Glutamatergic neuron (in vitro differentiated cells): ENCODE measurements around the gene SAMD8. TPM values are rescaled to one million over a fixed set of nuclear protein-coding genes. Genes with fewer than 3 reads are reported as not detected.

ENCODE experiments used
- DNase-seq: peaks from one replicate; pipeline ENCODE4 v3.0.0; 2022
- H3K27ac Mint-ChIP-seq: one replicate; pipeline ENCODE4 v1.8.0; 2020; ENCODE audit warnings: mild to moderate bottlenecking, mixed read lengths, inconsistent platforms; ENCODE audit not compliant: unreplicated experiment
- H3K27me3 Mint-ChIP-seq: one replicate; pipeline ENCODE4 v1.8.0; 2020; ENCODE audit warnings: mild to moderate bottlenecking, moderate library complexity, mixed read lengths, inconsistent platforms; ENCODE audit not compliant: unreplicated experiment
- H3K36me3 Mint-ChIP-seq: one replicate; pipeline ENCODE4 v1.8.0; 2020; ENCODE audit warnings: mild to moderate bottlenecking, mixed read lengths, inconsistent platforms; ENCODE audit not compliant: unreplicated experiment
- H3K4me1 Mint-ChIP-seq: one replicate; pipeline ENCODE4 v1.8.0; 2020; ENCODE audit warnings: mild to moderate bottlenecking, low read depth, mixed read lengths, inconsistent platforms; ENCODE audit not compliant: unreplicated experiment
- H3K4me3 Mint-ChIP-seq: one replicate; pipeline ENCODE4 v1.8.0; 2020; ENCODE audit warnings: mild to moderate bottlenecking, mixed read lengths, inconsistent platforms; ENCODE audit not compliant: unreplicated experiment
- H3K9me3 Mint-ChIP-seq: one replicate; pipeline ENCODE4 v1.8.0; 2020; ENCODE audit warnings: mild to moderate bottlenecking, moderate library complexity, mixed read lengths, inconsistent platforms; ENCODE audit not compliant: unreplicated experiment
- CTCF ChIP-seq: fragments of 200-600 bp; sonication (generic); IDR thresholded peaks from one replicate; pipeline ENCODE4 v1.5.0; 2021; ENCODE audit not compliant: partially characterized antibody, unreplicated experiment
- total RNA-seq: library from RNA; stranded (reverse); fragmentation: NEBNext Ultra II Directional; extraction: Animal tissue kit (Norgen Biotek cat#: 25700); gene quantifications from one replicate; pipeline ENCODE4 v1.2.1, GENCODE V29; 2021; ENCODE audit not compliant: unreplicated experiment

SAMD8 gene
- total RNA-seq, 1 donor from 2014 or later: 32.8 TPM

GRCh38 chr10:75209086-75209920 lies 97.8 kb downstream of the SAMD8 start:
- Mint-ChIP-seq H3K9me3 (peaks cover 8% of the 10 kb centered on the region), H3K36me3 (no peaks in the 10 kb centered on the region), H3K27me3 (peaks cover 6% of the 10 kb centered on the region), H3K4me1 (peaks cover 7% of the 10 kb centered on the region), H3K27ac (peak overlapping the region; percentile 100), H3K4me3 (peak overlapping the region; percentile 99)
- TF ChIP-seq CTCF: no peak
- no peak for DNase-seq

GRCh38 chr10:75209921-75210281 lies 98.4 kb downstream of the SAMD8 start:
- peaks cover 8% of the 10 kb centered on the region for H3K9me3 Mint-ChIP-seq
- peak overlapping the region; percentile 100 for H3K27ac Mint-ChIP-seq
- TF ChIP-seq CTCF: no peak

DNA sequence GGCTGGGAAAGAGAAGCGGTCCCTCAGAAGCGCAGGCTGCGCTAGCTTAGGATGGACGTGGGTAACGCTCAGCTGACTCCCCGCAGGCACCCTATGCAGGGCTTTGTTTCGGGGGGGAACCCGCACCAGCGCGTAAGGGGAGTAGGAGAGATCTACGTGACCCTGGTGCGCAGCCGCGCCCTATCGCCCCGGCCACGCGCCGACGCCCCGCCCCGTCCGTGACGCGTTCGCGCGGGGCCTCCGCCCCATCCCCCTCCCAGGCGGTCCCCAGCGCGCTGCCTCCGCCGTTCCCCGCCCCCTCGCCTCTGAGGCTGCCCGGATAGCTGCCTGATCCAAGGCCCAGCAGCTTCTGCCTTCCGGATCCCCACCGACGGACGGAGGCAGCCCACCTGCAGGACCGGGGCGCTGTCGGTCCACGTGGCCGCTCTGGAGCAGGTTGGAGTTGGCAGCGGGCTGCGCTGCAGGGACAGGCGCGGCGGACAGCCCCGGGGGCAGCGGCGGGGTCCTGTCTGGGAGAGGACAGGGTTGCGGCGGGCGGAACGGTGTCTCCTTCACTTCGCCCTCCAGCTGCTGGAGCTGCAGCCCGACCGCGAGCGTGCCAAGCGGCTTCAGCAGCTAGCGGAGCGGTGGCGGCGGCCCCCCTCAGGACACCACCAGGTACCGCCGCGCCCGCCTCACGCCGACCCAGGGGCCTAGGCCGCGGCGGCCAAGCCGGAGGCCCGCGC lies 99.0 kb downstream of the SAMD8 start, which contains the start of gene VDAC2:
VDAC2 (plus strand) TSS at position 515 of the 725 bp plus-strand sequence. CDS start 363 bp downstream, outside the sequence.
- Mint-ChIP-seq H3K4me1 (peaks cover 7% of the 10 kb centered on the region), H3K27me3 (peaks cover 6% of the 10 kb centered on the region), H3K27ac (peak within 1 kb of the TSS; percentile 100), H3K4me3 (peak within 1 kb of the TSS; percentile 99), H3K36me3 (no peaks in the 10 kb centered on the region), H3K9me3 (peaks cover 8% of the 10 kb centered on the region)
- peak; percentile 94 for DNase-seq
- TF ChIP-seq CTCF: no peak

More at GRCh38 chr10:75209921-75210281, 98.4 kb downstream of the SAMD8 start:
- H3K4me1 Mint-ChIP-seq: peaks cover 7% of the 10 kb centered on the region
- no peaks in the 10 kb centered on the region for H3K36me3 Mint-ChIP-seq
- peak; percentile 48 for DNase-seq
- H3K4me3 Mint-ChIP-seq: peak overlapping the region; percentile 99
- peaks cover 6% of the 10 kb centered on the region for H3K27me3 Mint-ChIP-seq

GRCh38 chr10:75211007-75211691 lies 99.7 kb downstream of the SAMD8 start:
- Mint-ChIP-seq H3K27ac (peak overlapping the region; percentile 92), H3K36me3 (peaks cover 4% of the 10 kb centered on the region)

More at GRCh38 chr10:75211007-75211691, 99.7 kb downstream of the SAMD8 start:
- no peak for TF ChIP-seq CTCF
- Mint-ChIP-seq H3K4me3 (peak overlapping the region; percentile 92), H3K9me3 (peaks cover 8% of the 10 kb centered on the region), H3K4me1 (peaks cover 7% of the 10 kb centered on the region), H3K27me3 (peaks cover 6% of the 10 kb centered on the region)
- no peak for DNase-seq
